Spleen (tissue), 11 donors: ENCODE data around the gene IFNLR1. TPM values are rescaled to one million over a fixed set of nuclear protein-coding genes. Genes with fewer than 3 reads are reported as not detected.

Source experiments
- DNase-seq: peaks from one replicate; pipeline ENCODE4 v3.0.0-alpha.2; 2020
- H3K27ac ChIP-seq, 8 donors: fragments of 200-600 bp; sonication (generic) in 7 of 8; 1 replicate in 4 of 8; 2 replicates in 4 of 8; pipeline versions ENCODE4 v1.5.0 to v1.8.0; 2016 to 2021; ENCODE audit warnings: inconsistent platforms in 4 of 8, mild to moderate bottlenecking in 4 of 8, moderate library complexity in 1 of 8
- H3K27me3 ChIP-seq, 7 donors: fragments of 200-600 bp; sonication (generic) in 6 of 7; replicated peaks in 1 of 7; 1 replicate in 4 of 7; 2 replicates in 3 of 7; pipeline versions ENCODE4 v1.5.0 to v1.8.0; 2016 to 2021; ENCODE audit warnings: inconsistent platforms in 3 of 7, mild to moderate bottlenecking in 1 of 7
- H3K36me3 ChIP-seq, 6 donors: fragments of 200-600 bp; sonication (generic) in 5 of 6; 1 replicate in 4 of 6; 2 replicates in 2 of 6; pipeline versions ENCODE4 v1.5.0 to v1.8.0; 2016 to 2021; ENCODE audit warnings: inconsistent platforms in 2 of 6
- H3K4me1 ChIP-seq, 6 donors: fragments of 200-600 bp; sonication (generic) in 5 of 6; 1 replicate in 3 of 6; 2 replicates in 3 of 6; pipeline versions ENCODE4 v1.5.0 to v1.8.0; 2016 to 2021; ENCODE audit warnings: inconsistent platforms in 3 of 6
- H3K4me3 ChIP-seq, 8 donors: fragments of 200-600 bp; sonication (generic) in 7 of 8; 1 replicate in 4 of 8; 2 replicates in 4 of 8; pipeline versions ENCODE4 v1.5.0 to v1.8.0; 2016 to 2021; ENCODE audit warnings: inconsistent platforms in 4 of 8, mild to moderate bottlenecking in 4 of 8, moderate library complexity in 2 of 8
- H3K9me3 ChIP-seq, 8 donors: fragments of 200-600 bp; sonication (generic) in 7 of 8; 1 replicate in 4 of 8; 2 replicates in 4 of 8; pipeline versions ENCODE4 v1.5.0 to v1.8.0; 2016 to 2021; ENCODE audit warnings: inconsistent platforms in 4 of 8
- POLR2A ChIP-seq, 3 donors: fragments of 450-650 bp; IDR thresholded peaks; one replicate each; pipeline ENCODE4 v1.5.1; 2017; ENCODE audit warnings: antibody characterized with exemption in 3 of 3, mild to moderate bottlenecking in 1 of 3
- POLR2AphosphoS5 ChIP-seq, 3 donors: sonication (generic); formaldehyde crosslinking; IDR thresholded peaks; one replicate each; pipeline ENCODE4 v1.5.1; 2017; ENCODE audit warnings: antibody characterized with exemption in 3 of 3
- WGBS, 5 donors: extraction: QIAGEN DNeasy Blood & Tissue Kit in 3 of 5; methylation state at CpG; one replicate each; pipeline versions ENCODE4 v1.1.5 to v1.1.7; 2013 to 2018; 5-methylcytosine and 5-hydroxymethylcytosine counted together
- intact Hi-C: fragments of 100-400 bp; cut with DNase I; formaldehyde crosslinking; loops from one replicate; pipeline ENCODE4 v1.15.0; 2023; ENCODE audit warnings: low total_unique reads
- polyA plus RNA-seq, 3 donors: library from polyadenylated mRNA; stranded (reverse); fragments of 200-250 nt; gene quantifications; one replicate each; pipeline ENCODE4 v1.2.1, GENCODE V29; 2013
- total RNA-seq, 7 donors: library from RNA; depleted of rRNA in 3 of 7; stranded (reverse); fragments of >200 nt in 3 of 7; fragmentation: NEBNext Ultra II Directional in 4 of 7; extraction: Animal tissue kit (Norgen Biotek cat#: 25700) in 4 of 7; gene quantifications; one replicate each; pipeline versions ENCODE4 v1.1.0 to v1.2.1, GENCODE V29; 2016 to 2021
- TF ChIP-seq, protein P1 (sequence below), 11 experiments: fragments of 200-600 bp in 7 of 11; fragments of 450-650 bp in 4 of 11; sonication (generic) in 4 of 11; IDR thresholded peaks in 8 of 11; conservative IDR thresholded peaks in 3 of 11; 1 replicate in 7 of 11; 2 replicates in 4 of 11; pipeline versions ENCODE4 v1.4.0 to v1.8.0; 2016 to 2021; ENCODE audit warnings: antibody characterized with exemption in 11 of 11, inconsistent platforms in 4 of 11, mild to moderate bottlenecking in 1 of 11
- donor health status: healthy with polysubstance abuse.
- donor health status: DM: no; HTN: no; CAD: no; lungs with moderate emphysema.
- donor health status: DM: no; HTN: no; CAD: no.
- donor health status: Bipolar disorder and iron deficiency.
- donor health status: healthy.
- donor health status: DM: no; HTN: no; CAD: no.
- donor health status: DM: yes; HTN: yes; CAD: no.

The IFNLR1 gene
- total and polyA plus RNA-seq, 10 donors: 1.7 to 8.9 (median 3.6) TPM

DNA sequence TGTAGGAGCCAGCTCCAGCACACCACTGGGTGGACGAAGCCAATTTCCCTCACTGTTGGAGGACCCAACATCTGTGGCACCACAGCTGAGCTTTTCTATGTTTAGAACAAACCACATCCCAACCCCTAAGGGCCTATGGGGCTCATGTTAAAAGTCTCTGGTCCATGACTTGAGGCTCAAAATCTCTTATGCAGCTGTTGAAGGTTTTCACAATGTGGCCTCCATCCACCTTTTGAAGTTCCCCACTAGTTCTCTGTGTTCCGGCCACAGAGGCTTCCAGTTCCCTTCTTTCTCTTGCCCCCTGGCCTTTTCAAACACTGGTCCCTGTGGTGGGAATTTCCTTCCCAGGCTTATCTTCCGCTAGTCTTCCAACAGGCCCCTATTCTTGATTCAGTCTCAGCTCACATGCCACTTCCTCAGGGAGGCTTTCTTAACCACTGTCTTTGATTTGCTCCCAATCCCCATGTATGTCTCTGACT is 3.9 kb upstream of the IFNLR1 start:
- peak overlapping the region in 5 of 8 donors; percentile 75 to 86 (median 79) for H3K27ac ChIP-seq
- DNase-seq: no peak

DNA sequence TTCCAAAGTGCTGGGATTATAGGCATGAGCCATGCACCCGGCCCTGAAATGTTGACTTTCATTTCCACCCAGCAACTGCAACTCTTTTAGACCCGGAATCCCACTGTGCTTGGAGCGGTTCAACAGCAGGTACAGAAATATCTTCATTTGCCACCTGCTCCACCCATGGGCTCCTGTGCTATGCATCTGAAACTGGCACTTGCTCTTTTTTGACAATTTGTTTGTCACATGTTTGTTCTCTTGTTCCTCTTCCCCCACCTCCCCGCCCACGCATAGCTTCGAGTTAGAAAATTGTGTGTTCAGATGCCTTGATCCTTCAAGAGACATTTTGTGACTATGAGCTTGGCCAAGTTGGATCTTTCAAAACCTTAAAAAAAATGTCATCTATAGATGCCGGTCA is 2.4 kb upstream of the IFNLR1 start:
- H3K9me3 ChIP-seq: no peaks in the 10 kb centered on the region
- intact Hi-C loops: no loop called here
- peak; percentile 84 for DNase-seq
- H3K27me3 ChIP-seq: peaks cover 0 to 28% (median 10%) of the 10 kb centered on the region in 7 donors
- WGBS, 5 donors: 38 to 48% (median 44%) methylated on average over 7 of the region's 7 CpGs
- TF ChIP-seq POLR2A (IDR thresholded peaks at IDR 0.05): no peak
- peak in 1 of 3 donors; percentile 83 for TF ChIP-seq POLR2AphosphoS5 (IDR thresholded peaks at IDR 0.05)
- H3K4me3 ChIP-seq: peak overlapping the region in 1 of 8 donors; percentile 44
- H3K27ac ChIP-seq: peak overlapping the region; percentile 45 to 86 (median 76)
- H3K4me1 ChIP-seq: peaks cover 10 to 79% (median 57%) of the 10 kb centered on the region in 6 donors
- H3K36me3 ChIP-seq: no peaks in the 10 kb centered on the region

More for the DNA sequence above, 3.9 kb upstream of the IFNLR1 start:
- Histone ChIP-seq H3K4me3 (peak overlapping the region in 1 of 8 donors; percentile 44), H3K4me1 (peaks cover 10 to 77% (median 56%) of the 10 kb centered on the region in 6 donors), H3K9me3 (no peaks in the 10 kb centered on the region), H3K36me3 (no peaks in the 10 kb centered on the region), H3K27me3 (peaks cover 0 to 25% (median 10%) of the 10 kb centered on the region in 7 donors)
- TF ChIP-seq, protein P1, sequence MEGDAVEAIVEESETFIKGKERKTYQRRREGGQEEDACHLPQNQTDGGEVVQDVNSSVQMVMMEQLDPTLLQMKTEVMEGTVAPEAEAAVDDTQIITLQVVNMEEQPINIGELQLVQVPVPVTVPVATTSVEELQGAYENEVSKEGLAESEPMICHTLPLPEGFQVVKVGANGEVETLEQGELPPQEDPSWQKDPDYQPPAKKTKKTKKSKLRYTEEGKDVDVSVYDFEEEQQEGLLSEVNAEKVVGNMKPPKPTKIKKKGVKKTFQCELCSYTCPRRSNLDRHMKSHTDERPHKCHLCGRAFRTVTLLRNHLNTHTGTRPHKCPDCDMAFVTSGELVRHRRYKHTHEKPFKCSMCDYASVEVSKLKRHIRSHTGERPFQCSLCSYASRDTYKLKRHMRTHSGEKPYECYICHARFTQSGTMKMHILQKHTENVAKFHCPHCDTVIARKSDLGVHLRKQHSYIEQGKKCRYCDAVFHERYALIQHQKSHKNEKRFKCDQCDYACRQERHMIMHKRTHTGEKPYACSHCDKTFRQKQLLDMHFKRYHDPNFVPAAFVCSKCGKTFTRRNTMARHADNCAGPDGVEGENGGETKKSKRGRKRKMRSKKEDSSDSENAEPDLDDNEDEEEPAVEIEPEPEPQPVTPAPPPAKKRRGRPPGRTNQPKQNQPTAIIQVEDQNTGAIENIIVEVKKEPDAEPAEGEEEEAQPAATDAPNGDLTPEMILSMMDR (IDR thresholded peaks at IDR 0.05 in 8 of 11, conservative IDR thresholded peaks at IDR 0.05 in 3 of 11): no peak
- peak in 1 of 3 donors; percentile 5 for TF ChIP-seq POLR2A (IDR thresholded peaks at IDR 0.05)
- peak in 2 of 3 donors; percentile 38 to 43 for TF ChIP-seq POLR2AphosphoS5 (IDR thresholded peaks at IDR 0.05)
- WGBS, 5 donors: 38 to 61% (median 42%) methylated on average over 3 of the region's 3 CpGs
- intact Hi-C loops: no loop called here

DNA sequence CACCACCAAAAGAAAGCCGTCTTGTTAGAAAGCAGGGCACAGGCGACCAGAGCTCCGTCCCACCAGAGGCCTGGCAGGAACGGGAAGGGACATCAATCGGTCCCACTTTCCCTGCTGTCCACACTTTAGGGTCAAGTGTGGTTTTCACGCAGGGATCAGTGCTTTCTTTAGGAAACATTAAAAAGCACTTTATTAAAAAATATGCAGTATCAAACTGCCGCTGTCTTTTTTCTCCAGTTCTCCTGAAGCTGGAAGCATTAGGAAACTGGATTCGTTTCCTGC is 437 bp downstream of the IFNLR1 start:
- intact Hi-C loops: no loop called here
- H3K4me3 ChIP-seq: peak overlapping the region; percentile 24 to 71 (median 46)
- peaks cover 10 to 66% (median 52%) of the 10 kb centered on the region in 6 donors for H3K4me1 ChIP-seq
- H3K36me3 ChIP-seq: no peaks in the 10 kb centered on the region
- WGBS, 5 donors: 35 to 47% (median 39%) methylated on average over 8 of the region's 8 CpGs
- H3K27me3 ChIP-seq: peaks cover 0 to 28% (median 10%) of the 10 kb centered on the region in 7 donors
- no peak for DNase-seq
- no peaks in the 10 kb centered on the region for H3K9me3 ChIP-seq
- H3K27ac ChIP-seq: peak overlapping the region in 6 of 8 donors; percentile 3 to 86 (median 75)
- TF ChIP-seq, protein P1 (IDR thresholded peaks at IDR 0.05 in 8 of 11, conservative IDR thresholded peaks at IDR 0.05 in 3 of 11): no peak
- TF ChIP-seq POLR2A (IDR thresholded peaks at IDR 0.05): no peak
- no peak for TF ChIP-seq POLR2AphosphoS5 (IDR thresholded peaks at IDR 0.05)

DNA sequence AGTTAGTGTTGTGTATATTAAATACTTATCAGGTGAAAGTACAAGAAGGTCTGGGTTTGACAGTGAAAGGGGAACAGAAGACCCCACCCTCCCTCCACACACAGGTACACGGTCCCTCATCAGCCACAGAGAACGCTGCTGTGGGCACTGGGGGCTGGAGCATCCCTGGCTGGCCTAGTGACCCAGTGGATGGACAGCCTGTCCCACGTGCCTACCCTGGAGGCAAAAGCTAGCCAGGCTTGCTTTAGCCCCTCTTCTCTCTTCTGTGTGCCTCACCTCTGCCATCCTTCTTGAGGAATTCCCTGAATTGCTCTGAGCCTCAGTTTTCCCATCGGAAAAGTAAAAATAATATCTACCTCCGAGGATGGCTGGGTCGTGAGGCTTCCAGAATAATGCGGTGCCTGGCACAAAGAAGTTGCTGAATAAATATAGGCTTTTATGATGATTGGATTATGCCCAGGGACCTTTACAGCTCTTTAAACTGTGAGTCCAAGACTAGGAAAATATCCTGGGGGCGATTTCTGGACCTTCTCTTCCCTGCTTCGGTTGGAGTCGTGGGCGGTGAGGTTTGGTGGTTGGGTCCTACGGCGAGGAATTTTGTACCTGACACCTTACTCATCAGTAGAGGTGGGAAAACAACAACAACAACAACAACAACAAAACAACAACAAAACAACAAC is 918 bp downstream of the IFNLR1 start:
- H3K36me3 ChIP-seq: no peaks in the 10 kb centered on the region
- H3K4me3 ChIP-seq: peak overlapping the region in 5 of 8 donors; percentile 43 to 71 (median 52)
- intact Hi-C loops: no loop called here
- peaks cover 10 to 61% (median 47%) of the 10 kb centered on the region in 6 donors for H3K4me1 ChIP-seq
- no peak for DNase-seq
- TF ChIP-seq POLR2AphosphoS5 (IDR thresholded peaks at IDR 0.05) (no peak), POLR2A (IDR thresholded peaks at IDR 0.05) (no peak)
- TF ChIP-seq, protein P1 (IDR thresholded peaks at IDR 0.05 in 8 of 11, conservative IDR thresholded peaks at IDR 0.05 in 3 of 11): no peak
- peak overlapping the region in 4 of 8 donors; percentile 65 to 86 (median 82) for H3K27ac ChIP-seq
- 74 to 82% (median 79%) methylated on average over 13 of the region's 13 CpGs for WGBS, 5 donors
- no peaks in the 10 kb centered on the region for H3K9me3 ChIP-seq
- peaks cover 0 to 28% (median 10%) of the 10 kb centered on the region in 7 donors for H3K27me3 ChIP-seq
